ENCODE results near the gene DIP2B. TPM values are rescaled to one million over a fixed set of nuclear protein-coding genes. Genes with fewer than 3 reads are reported as not detected.

DIP2B gene
- total and polyA plus RNA-seq, 9 donors, result 7.2 to 33.3 (median 19.2) TPM

DNA sequence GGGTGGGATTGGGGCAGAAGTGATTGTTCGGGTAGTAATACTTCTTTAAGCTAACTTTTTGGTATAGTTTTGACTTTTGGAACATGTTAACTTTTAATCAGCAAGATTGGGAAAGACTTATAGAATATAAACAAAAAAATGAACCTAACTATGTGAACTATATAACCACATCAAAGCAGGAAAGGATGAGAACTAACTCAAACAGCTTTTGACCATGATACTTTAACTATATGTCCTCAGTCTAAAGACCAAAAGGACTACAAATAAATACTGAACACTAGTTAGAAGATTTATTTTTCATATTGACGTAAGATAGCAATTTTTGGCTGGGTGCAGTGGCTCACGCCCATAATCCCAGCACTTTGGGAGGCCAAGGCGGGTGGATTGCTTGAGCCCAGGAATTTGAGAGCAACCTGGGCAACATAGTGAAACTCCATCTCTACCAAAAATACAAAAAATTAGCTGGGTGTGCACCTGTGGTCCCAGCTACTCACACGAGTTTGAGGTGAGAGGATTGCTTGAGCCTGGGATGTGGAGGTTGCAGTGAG is 150.7 kb downstream of the DIP2B start:
- WGBS, 3 donors, result 87 to 94% (median 88%) methylated on average over 5 of the region's 5 CpGs
- intact Hi-C loops (cut with DNase I), result no loop called here

DNA sequence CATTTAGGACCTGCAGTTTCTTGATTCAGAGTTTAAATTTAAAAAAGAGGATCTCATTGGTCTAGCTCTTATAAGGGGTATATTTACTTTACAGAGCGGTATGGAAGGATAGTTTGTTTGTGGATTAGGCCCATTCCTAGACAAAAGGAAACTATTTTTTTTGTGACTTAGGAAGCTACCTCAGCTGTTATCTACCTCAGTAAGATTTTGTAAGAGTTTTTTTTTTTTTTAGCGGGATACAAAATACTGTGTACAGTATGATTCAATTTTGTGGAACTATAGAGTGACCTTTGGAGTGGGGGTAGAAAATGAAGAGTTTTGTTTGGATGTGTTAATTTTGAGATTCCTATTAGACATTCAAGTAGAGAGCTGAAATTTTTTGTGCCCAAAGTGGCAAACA is 154.5 kb downstream of the DIP2B start:
- no peak overlapping the region for H3K27ac ChIP-seq
- WGBS, 3 donors, result 81 to 89% (median 89%) methylated on average over 2 of the region's 2 CpGs
- TF ChIP-seq POLR2A (IDR thresholded peaks at IDR 0.05) (no peak), CTCF (IDR thresholded peaks at IDR 0.05) (no peak), EP300 (IDR thresholded peaks at IDR 0.05) (no peak)
- no peak overlapping the region for H3K4me3 ChIP-seq
- no peak for DNase-seq
- no peaks in the 10 kb centered on the region for H3K9me3 ChIP-seq
- intact Hi-C loops (cut with DNase I), result no loop called here
- no peaks in the 10 kb centered on the region for H3K36me3 ChIP-seq
- no peaks in the 10 kb centered on the region for H3K27me3 ChIP-seq
- H3K4me1 ChIP-seq (ENCODE audit: insufficient read depth), result peaks cover 12% of the 10 kb centered on the region

More for the DNA sequence above, 150.7 kb downstream of the DIP2B start:
- Histone ChIP-seq H3K36me3 (no peaks in the 10 kb centered on the region), H3K4me3 (no peak overlapping the region), H3K27me3 (no peaks in the 10 kb centered on the region), H3K27ac (no peak overlapping the region), H3K4me1 (ENCODE audit: insufficient read depth) (no peaks in the 10 kb centered on the region), H3K9me3 (no peaks in the 10 kb centered on the region)
- DNase-seq, result no peak
- no peak for TF ChIP-seq EP300 (IDR thresholded peaks at IDR 0.05)
- TF ChIP-seq CTCF (IDR thresholded peaks at IDR 0.05), result no peak
- no peak for TF ChIP-seq POLR2A (IDR thresholded peaks at IDR 0.05)

GRCh38 chr12:50659690-50660424 is 155.1 kb downstream of the DIP2B start:
- Histone ChIP-seq H3K27me3 (no peaks in the 10 kb centered on the region), H3K27ac (no peak overlapping the region), H3K9me3 (no peaks in the 10 kb centered on the region), H3K4me3 (no peak overlapping the region), H3K4me1 (ENCODE audit: insufficient read depth) (peaks cover 12% of the 10 kb centered on the region), H3K36me3 (no peaks in the 10 kb centered on the region)
- no peak for TF ChIP-seq EP300 (IDR thresholded peaks at IDR 0.05)
- TF ChIP-seq CTCF (IDR thresholded peaks at IDR 0.05), result no peak
- TF ChIP-seq POLR2A (IDR thresholded peaks at IDR 0.05), result no peak
- intact Hi-C loops (cut with DNase I), result no loop called here
- WGBS, 3 donors, result 83 to 91% (median 85%) methylated on average over 6 of the region's 6 CpGs
- no peak for DNase-seq

- Histone ChIP-seq H3K4me1 (ENCODE audit: insufficient read depth) (peaks cover 12% of the 10 kb centered on the region), H3K4me3 (no peak overlapping the region), H3K27me3 (no peaks in the 10 kb centered on the region), H3K9me3 (no peaks in the 10 kb centered on the region), H3K36me3 (no peaks in the 10 kb centered on the region), H3K27ac (no peak overlapping the region)
- no peak for DNase-seq
- intact Hi-C loops (cut with DNase I), result no loop called here
- TF ChIP-seq POLR2A (IDR thresholded peaks at IDR 0.05) (no peak), CTCF (IDR thresholded peaks at IDR 0.05) (no peak), EP300 (IDR thresholded peaks at IDR 0.05) (no peak)
- 86 to 91% (median 89%) methylated on average over 2 of the region's 2 CpGs for WGBS, 3 donors
These were observed 155.6 kb downstream of the DIP2B start for GRCh38 chr12:50660425-50660822.

Data from ovary (tissue), 9 donors.